Measurements from ENCODE around the gene TERT.

The TERT gene

GRCh38 chr5:1317921-1318565 is 23.2 kb upstream of the TERT start:
- no peak for DNase-seq

- no peak for DNase-seq
These were observed 21.9 kb upstream of the TERT start for GRCh38 chr5:1316588-1317340.

- DNase-seq = peak; percentile 42 to 74
These were observed 21.1 kb upstream of the TERT start for GRCh38 chr5:1315709-1316587.

GRCh38 chr5:1315018-1315708 is 20.3 kb upstream of the TERT start:
- DNase-seq = no peak

- DNase-seq = no peak
These were observed 19.7 kb upstream of the TERT start for GRCh38 chr5:1314564-1314982.

GRCh38 chr5:1312993-1313833 is 18.3 kb upstream of the TERT start:
- DNase-seq = peak; percentile 35 to 63

GRCh38 chr5:1312206-1312605 is 17.3 kb upstream of the TERT start:
- DNase-seq = peak; percentile 29 to 54

GRCh38 chr5:1311439-1312055 is 16.7 kb upstream of the TERT start:
- DNase-seq = no peak

- no peak for DNase-seq
These were observed 15.2 kb upstream of the TERT start for GRCh38 chr5:1310118-1310517.

- no peak for DNase-seq
These were observed 9.2 kb upstream of the TERT start for GRCh38 chr5:1304033-1304432.

- DNase-seq = no peak
These were observed 7.4 kb upstream of the TERT start for GRCh38 chr5:1302258-1302657.

- DNase-seq = no peak
These were observed 5.8 kb upstream of the TERT start for GRCh38 chr5:1300581-1301083.

- no peak for DNase-seq
These were observed 5.1 kb upstream of the TERT start for GRCh38 chr5:1299961-1300360.

GRCh38 chr5:1299511-1299850 is 4.6 kb upstream of the TERT start:
- no peak for DNase-seq

GRCh38 chr5:1298723-1299510 is 4.0 kb upstream of the TERT start:
- no peak for DNase-seq

GRCh38 chr5:1298067-1298551 is 3.2 kb upstream of the TERT start:
- no peak for DNase-seq

GRCh38 chr5:1297243-1297642 is 2.4 kb upstream of the TERT start:
- DNase-seq = no peak

GRCh38 chr5:1295650-1296037 is 776 bp upstream of the TERT start:
- no peak for DNase-seq

- no peak for DNase-seq
These were observed 548 bp downstream of the TERT start for GRCh38 chr5:1294206-1294834.
